Stimulated activated CD4-positive, alpha-beta T cell treated with anti-CD3 and anti-CD28 coated beads, Interleukin-12 subunit alpha, Interleukin-12 subunit beta, amount 100 ng/mL, for 4 hours (primary cell): ENCODE measurements around the gene CEP85.

Source experiments
- DNase-seq: peaks from one replicate; pipeline ENCODE4 v3.0.0-alpha.2; 2020

CEP85 gene

DNA sequence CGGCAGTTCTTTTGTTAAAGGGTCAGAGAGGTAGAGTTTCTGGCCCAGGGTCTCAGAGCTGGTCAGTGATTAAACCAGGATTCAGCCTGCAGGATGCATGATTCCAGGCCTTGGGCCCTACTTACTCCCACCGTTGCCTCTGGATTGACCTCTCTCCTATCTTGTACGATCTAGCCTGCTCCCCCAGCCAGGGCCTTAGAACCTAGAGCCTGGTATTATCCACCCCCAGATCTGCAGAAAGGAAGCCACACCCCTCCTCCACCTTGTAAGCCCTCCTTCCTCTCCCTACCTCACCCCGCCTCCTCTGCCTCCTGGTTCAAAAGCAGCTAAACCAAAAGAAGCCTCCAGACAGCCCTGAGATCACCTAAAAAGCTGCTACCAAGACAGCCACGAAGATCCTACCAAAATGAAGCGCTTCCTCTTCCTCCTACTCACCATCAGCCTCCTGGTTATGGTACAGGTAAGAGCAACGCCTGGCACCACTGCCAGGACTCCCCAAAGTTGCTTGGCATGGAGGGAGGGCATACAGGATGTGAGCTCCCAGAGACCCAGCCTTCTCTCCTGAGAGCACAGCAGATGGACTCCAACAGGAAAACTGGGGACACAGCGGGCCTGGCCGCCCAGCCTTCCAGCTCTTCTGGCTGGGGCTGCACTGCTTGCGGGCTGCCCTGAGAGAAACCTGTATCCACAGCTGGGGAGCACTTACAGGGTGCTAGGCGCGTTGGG, 83.8 kb downstream of the CEP85 start, which contains the start of gene CD52:
Gene CD52 (plus strand): TSS at position 347 of the 726 bp plus-strand sequence. CDS start 60 bp downstream, at position 407.
- peak; percentile 53 for DNase-seq

GRCh38 chr1:26318338-26319064, 84.5 kb downstream of the CEP85 start:
- DNase-seq, result no peak

GRCh38 chr1:26320896-26321295, 86.9 kb downstream of the CEP85 start:
- no peak for DNase-seq

DNA sequence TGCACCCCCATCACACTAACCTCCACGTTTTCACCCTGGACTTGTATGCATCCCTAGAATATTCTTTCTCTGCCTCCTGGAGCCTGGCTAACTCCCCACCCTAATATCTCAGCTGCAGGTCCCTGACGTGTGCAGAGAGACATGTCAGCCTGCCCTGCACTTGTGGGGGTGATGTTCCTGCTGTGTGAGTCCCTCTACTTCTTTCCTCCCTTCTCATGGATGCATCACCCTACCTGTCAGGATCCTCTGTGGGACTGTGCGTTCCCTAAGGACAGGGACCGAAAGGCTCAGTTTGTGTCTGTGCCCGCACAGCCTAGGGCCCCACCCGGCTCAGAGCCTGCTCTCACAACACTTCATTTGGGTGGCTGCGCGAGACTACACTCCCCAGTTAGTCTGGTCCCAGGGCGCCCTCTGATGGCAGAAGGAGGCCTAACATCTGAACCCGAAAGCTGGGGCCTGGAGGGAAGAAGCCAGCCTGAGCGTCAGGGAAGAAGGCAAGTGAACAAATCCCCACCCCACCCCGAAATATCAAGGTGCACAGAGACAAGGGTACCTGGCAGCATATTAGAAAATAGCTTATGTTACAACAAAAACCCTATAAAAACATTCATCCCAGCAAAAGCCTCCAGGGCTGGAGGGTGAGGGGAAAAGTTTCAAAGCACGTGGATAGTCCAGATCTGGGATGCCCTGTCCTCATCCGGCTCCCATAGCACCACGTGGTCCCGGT, 87.5 kb downstream of the CEP85 start:
- peak; percentile 97 for DNase-seq

DNA sequence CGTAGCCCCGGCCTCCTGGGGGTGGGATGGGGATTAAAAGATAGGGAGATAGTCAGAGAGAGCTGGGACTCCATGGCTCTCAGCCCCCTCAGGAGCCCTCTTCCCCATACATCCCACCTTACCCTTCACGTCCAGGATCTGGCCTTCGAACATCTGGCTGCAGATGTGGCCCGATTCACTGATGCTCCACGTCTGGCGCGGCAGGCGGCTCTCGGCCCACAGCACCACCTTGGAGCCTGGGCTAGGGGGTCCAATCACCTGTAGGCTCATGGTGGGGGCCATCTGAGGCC, 88.0 kb downstream of the CEP85 start:
- no peak for DNase-seq

GRCh38 chr1:26323382-26323781, 89.4 kb downstream of the CEP85 start:
- DNase-seq, result no peak

- DNase-seq, result no peak
These were observed 90.5 kb downstream of the CEP85 start for GRCh38 chr1:26324550-26324949.

DNA sequence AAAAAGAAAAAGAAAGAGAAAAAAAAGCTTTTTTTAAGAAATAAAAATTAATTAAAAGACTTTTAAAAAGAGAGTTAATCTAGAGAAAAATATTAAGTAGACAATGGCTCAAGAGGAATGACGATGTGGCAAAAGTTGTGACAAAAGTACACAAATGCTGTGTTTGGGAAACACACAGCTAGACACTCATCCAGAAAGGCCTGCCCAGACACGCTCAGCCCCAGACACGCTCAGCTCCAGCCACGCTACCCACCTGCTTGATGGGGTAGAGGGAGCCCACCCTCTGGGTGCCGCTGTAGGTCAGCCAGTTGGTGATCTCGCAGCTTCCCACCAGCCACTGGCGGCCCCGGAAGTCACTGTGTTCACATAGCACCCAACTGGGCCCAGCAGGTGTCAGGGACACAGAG, 94.0 kb downstream of the CEP85 start:
- DNase-seq, result no peak
